HCT116 (cell line): ENCODE results near the gene ACADVL. TPM values are rescaled to one million over a fixed set of nuclear protein-coding genes. Genes with fewer than 3 reads are reported as not detected.

Source experiments
- ATAC-seq: fragments of 200-7000 bp; cut with Tn5 transposase; 2 replicates; pipeline ENCODE4 v1.9.1; 2020; ENCODE audit warnings: mild to moderate bottlenecking, moderate library complexity
- BruUV-seq: library from RNA; stranded (reverse); fragments of 400-500 nt; replicated peaks from 2 replicates; lab custom pipeline; 2021; lab: Mats Ljungman, UMichigan
- CTCF ChIA-PET: fragments of 300-600 bp; sonication (Branson Sonifier 250); formaldehyde crosslinking; loops from one replicate; lab custom pipeline; 2021; ENCODE audit warnings: antibody characterized with exemption; lab: Charles Lee
- POLR2A ChIA-PET: fragments of 300-600, 350-600 bp; sonication (Branson Sonifier 250); formaldehyde crosslinking; loops from one replicate; lab custom pipeline; 2021; ENCODE audit warnings: antibody characterized with exemption; lab: Charles Lee
- RAD21 ChIA-PET, 2 experiments: fragments of 300-600 bp; sonication (Branson Sonifier 250); formaldehyde crosslinking; loops; one replicate each; lab custom pipeline; 2023; ENCODE audit warnings: low total read pairs in 2 of 2; ENCODE audit not compliant: uncharacterized antibody in 2 of 2, unreplicated experiment in 2 of 2, low non-redundant PET in 1 of 2; lab: Charles Lee
- DNase-seq: peaks from one replicate; pipeline ENCODE4 v3.0.0-alpha.2; 2010; ENCODE audit warnings: low read depth, low spot score
- H2AFZ ChIP-seq: fragments of 200-600 bp; shearing (Covaris generic), sonication (generic); 2 replicates; pipeline ENCODE4 v1.6.1; 2017; ENCODE audit warnings: low read depth, mixed run types, mixed read lengths, antibody characterized with exemption, low read length; ENCODE audit not compliant: poor library complexity, severe bottlenecking
- H3K27ac ChIP-seq: 2 replicates; pipeline ENCODE4 v1.5.1; 2012; ENCODE audit warnings: low read depth, low read length
- H3K27me3 ChIP-seq: fragments of 200-600 bp; sonication (generic); 2 replicates; pipeline ENCODE4 v1.6.1; 2016; ENCODE audit warnings: mixed run types, low read length, mixed read lengths; ENCODE audit not compliant: insufficient read depth
- H3K36me3 ChIP-seq, 2 experiments: fragments of 200-500 bp in 1 of 2; fragments of 200-600 bp in 1 of 2; sonication (Bioruptor generic) in 1 of 2; sonication (generic) in 1 of 2; 2 replicates each; pipeline versions ENCODE4 v1.5.1 to v1.6.1; 2014 to 2016; ENCODE audit warnings: low read length in 2 of 2, inconsistent platforms in 1 of 2, mixed read lengths in 1 of 2, mixed run types in 1 of 2; ENCODE audit not compliant: insufficient read depth in 2 of 2, control insufficient read depth in 1 of 2
- H3K4me1 ChIP-seq, 2 experiments: fragments of 200-600 bp in 1 of 2; sonication (generic) in 1 of 2; 2 replicates each; pipeline versions ENCODE4 v1.5.1 to v1.6.1; 2012 to 2017; ENCODE audit warnings: low read length in 2 of 2, inconsistent platforms in 1 of 2, mild to moderate bottlenecking in 1 of 2, mixed read lengths in 1 of 2, mixed run types in 1 of 2, moderate library complexity in 1 of 2; ENCODE audit not compliant: insufficient read depth in 2 of 2, control insufficient read depth in 1 of 2
- H3K4me2 ChIP-seq: fragments of 200-600 bp; sonication (generic); 2 replicates; pipeline ENCODE4 v1.6.1; 2017; ENCODE audit warnings: mixed run types, low read length, mixed read lengths
- H3K4me3 ChIP-seq, 2 experiments: fragments of 200-600 bp in 1 of 2; sonication (generic) in 1 of 2; replicated peaks in 1 of 2; 2 replicates each; pipeline ENCODE4 v1.5.1; 2011 to 2016; ENCODE audit warnings: low read length in 2 of 2, control low read depth in 1 of 2, low read depth in 1 of 2, mild to moderate bottlenecking in 1 of 2, mixed read lengths in 1 of 2, mixed run types in 1 of 2
- H3K79me2 ChIP-seq: fragments of 200-600 bp; sonication (generic); 2 replicates; pipeline ENCODE4 v1.6.1; 2017; ENCODE audit warnings: mild to moderate bottlenecking, mixed run types, low read length, moderate library complexity, mixed read lengths; ENCODE audit not compliant: insufficient read depth
- H3K9ac ChIP-seq: fragments of 200-600 bp; sonication (generic); 2 replicates; pipeline ENCODE4 v1.6.1; 2016; ENCODE audit warnings: low read length, mixed read lengths
- H3K9me2 ChIP-seq: fragments of 200-600 bp; sonication (generic), shearing (Covaris generic); 2 replicates; pipeline ENCODE4 v1.6.1; 2017; ENCODE audit warnings: mixed run types, mild to moderate bottlenecking, moderate library complexity; ENCODE audit not compliant: insufficient read depth
- H3K9me3 ChIP-seq, 2 experiments: fragments of 200-500 bp in 1 of 2; fragments of 200-600 bp in 1 of 2; sonication (Bioruptor generic) in 1 of 2; sonication (generic) in 1 of 2; 2 replicates each; pipeline ENCODE4 v1.6.1; 2014 to 2017; ENCODE audit warnings: low read length in 2 of 2, mixed read lengths in 2 of 2, inconsistent platforms in 1 of 2, low read depth in 1 of 2, mild to moderate bottlenecking in 1 of 2, mixed run types in 1 of 2, moderate library complexity in 1 of 2; ENCODE audit not compliant: control insufficient read depth in 1 of 2, insufficient read depth in 1 of 2
- H4K20me1 ChIP-seq: fragments of 200-600 bp; sonication (generic), shearing (Covaris generic); 2 replicates; pipeline ENCODE4 v1.6.1; 2017; ENCODE audit warnings: mixed run types, mild to moderate bottlenecking, moderate library complexity; ENCODE audit not compliant: insufficient read depth
- CEBPB ChIP-seq: IDR thresholded peaks from 2 replicates; pipeline ENCODE4 v1.6.1; 2012; ENCODE audit warnings: low read depth
- MAX ChIP-seq: IDR thresholded peaks from 2 replicates; pipeline ENCODE4 v1.6.1; 2012
- RAD21 ChIP-seq: IDR thresholded peaks from 2 replicates; pipeline ENCODE4 v1.6.1; 2012; ENCODE audit warnings: low read depth, mild to moderate bottlenecking
- SP1 ChIP-seq: IDR thresholded peaks from 2 replicates; pipeline ENCODE4 v1.6.1; 2012; ENCODE audit warnings: low read depth
- SRF ChIP-seq: IDR thresholded peaks from 2 replicates; pipeline ENCODE4 v1.6.1; 2012; ENCODE audit warnings: low read depth
- TCF7L2 ChIP-seq: IDR thresholded peaks from 2 replicates; pipeline ENCODE4 v1.7.0; 2011; ENCODE audit warnings: borderline replicate concordance, inconsistent platforms; ENCODE audit not compliant: insufficient read depth, insufficient read length; ENCODE audit errors: extremely low read depth
- intact Hi-C: fragments of 100-400 bp; cut with micrococcal nuclease; formaldehyde crosslinking; loops from 2 replicates; pipeline ENCODE4 v1.10.0; 2022
- total RNA-seq: library from RNA; stranded (reverse); gene quantifications from one replicate; pipeline ENCODE4 v1.2.1, GENCODE V29; 2021; ENCODE audit not compliant: unreplicated experiment
- TF ChIP-seq, protein P1 (sequence below): IDR thresholded peaks from 2 replicates; pipeline ENCODE4 v1.6.1; 2012
- TF ChIP-seq, protein P2 (sequence below): IDR thresholded peaks from 2 replicates; pipeline ENCODE4 v1.6.1; 2012; ENCODE audit warnings: low read depth

Gene ACADVL
- total RNA-seq, 1 experiment from 2014 or later: 554 TPM

DNA sequence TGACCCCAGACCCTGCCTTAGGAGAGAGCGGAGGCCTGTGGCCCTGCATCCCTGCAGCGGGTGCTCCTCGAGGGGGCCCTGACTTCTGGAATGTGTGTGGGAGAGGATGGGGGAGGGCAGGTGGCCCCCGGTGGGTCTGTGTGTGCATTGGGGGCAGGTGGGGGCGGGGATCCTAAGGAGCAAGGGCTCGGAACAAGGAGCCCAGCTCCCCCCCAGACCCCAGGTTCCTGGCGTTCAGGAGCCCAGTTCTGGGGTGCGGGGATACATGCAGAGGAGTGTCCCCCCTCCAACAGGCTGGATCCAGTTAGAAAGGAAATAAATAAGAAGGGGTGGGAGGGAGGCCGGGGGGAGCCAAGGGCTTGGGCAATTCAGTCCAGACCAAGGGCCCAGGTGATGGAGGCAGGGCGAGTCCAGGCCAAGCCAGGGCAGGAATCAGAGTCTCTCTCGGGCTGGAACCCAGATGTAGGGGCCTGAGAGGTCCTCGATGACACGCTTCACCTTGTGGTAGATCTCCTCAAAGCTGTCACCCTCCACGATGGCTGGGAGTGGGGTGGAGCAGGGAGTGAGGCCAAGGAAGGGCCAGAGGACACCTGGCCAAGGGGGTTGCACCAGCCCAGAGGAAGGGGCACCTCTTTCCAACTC lies 29.3 kb upstream of the ACADVL start:
- H3K9me2 ChIP-seq: no peaks in the 10 kb centered on the region
- intact Hi-C loops: no loop called here
- TF ChIP-seq SRF (no peak), TCF7L2 (no peak), MAX (no peak), SP1 (no peak), RAD21 (no peak), CEBPB (no peak)
- TF ChIP-seq, protein P1, sequence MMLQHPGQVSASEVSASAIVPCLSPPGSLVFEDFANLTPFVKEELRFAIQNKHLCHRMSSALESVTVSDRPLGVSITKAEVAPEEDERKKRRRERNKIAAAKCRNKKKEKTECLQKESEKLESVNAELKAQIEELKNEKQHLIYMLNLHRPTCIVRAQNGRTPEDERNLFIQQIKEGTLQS: no peak
- TF ChIP-seq, protein P2, sequence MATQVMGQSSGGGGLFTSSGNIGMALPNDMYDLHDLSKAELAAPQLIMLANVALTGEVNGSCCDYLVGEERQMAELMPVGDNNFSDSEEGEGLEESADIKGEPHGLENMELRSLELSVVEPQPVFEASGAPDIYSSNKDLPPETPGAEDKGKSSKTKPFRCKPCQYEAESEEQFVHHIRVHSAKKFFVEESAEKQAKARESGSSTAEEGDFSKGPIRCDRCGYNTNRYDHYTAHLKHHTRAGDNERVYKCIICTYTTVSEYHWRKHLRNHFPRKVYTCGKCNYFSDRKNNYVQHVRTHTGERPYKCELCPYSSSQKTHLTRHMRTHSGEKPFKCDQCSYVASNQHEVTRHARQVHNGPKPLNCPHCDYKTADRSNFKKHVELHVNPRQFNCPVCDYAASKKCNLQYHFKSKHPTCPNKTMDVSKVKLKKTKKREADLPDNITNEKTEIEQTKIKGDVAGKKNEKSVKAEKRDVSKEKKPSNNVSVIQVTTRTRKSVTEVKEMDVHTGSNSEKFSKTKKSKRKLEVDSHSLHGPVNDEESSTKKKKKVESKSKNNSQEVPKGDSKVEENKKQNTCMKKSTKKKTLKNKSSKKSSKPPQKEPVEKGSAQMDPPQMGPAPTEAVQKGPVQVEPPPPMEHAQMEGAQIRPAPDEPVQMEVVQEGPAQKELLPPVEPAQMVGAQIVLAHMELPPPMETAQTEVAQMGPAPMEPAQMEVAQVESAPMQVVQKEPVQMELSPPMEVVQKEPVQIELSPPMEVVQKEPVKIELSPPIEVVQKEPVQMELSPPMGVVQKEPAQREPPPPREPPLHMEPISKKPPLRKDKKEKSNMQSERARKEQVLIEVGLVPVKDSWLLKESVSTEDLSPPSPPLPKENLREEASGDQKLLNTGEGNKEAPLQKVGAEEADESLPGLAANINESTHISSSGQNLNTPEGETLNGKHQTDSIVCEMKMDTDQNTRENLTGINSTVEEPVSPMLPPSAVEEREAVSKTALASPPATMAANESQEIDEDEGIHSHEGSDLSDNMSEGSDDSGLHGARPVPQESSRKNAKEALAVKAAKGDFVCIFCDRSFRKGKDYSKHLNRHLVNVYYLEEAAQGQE: no peak
- TF ChIP-seq, all 23 proteins: peak for 0
- H3K4me3 ChIP-seq: no peak overlapping the region
- no peaks in the 10 kb centered on the region for H3K36me3 ChIP-seq
- RAD21 ChIA-PET: no interaction called here
- DNase-seq: no peak
- H3K4me2 ChIP-seq: no peak overlapping the region
- BruUV-seq: no TSS peak
- H3K27me3 ChIP-seq: no peaks in the 10 kb centered on the region
- POLR2A ChIA-PET: interaction anchor here (0.6 kb wide), 1 partner anchor 71 kb away, joined by 3 read pairs; no protein-coding TSS in a partner anchor
- no peaks in the 10 kb centered on the region for H3K9me3 ChIP-seq
- no peaks in the 10 kb centered on the region for H4K20me1 ChIP-seq
- no peak overlapping the region for H3K27ac ChIP-seq
- H3K4me1 ChIP-seq: no peaks in the 10 kb centered on the region; a peak in 1 of 4 replicates
- no peak overlapping the region for H2AFZ ChIP-seq
- no peak for ATAC-seq
- H3K9ac ChIP-seq: no peak overlapping the region
- CTCF ChIA-PET: interaction anchor here (1.1 kb wide), 1 partner anchor 13 kb away, joined by 5 read pairs; no protein-coding TSS in a partner anchor
- H3K79me2 ChIP-seq: no peaks in the 10 kb centered on the region
